HG03196 (cell line): ENCODE measurements around the gene SRGAP2.
"Not testable (repeated sequence)": the region's sequence is repeated elsewhere in the genome, so short reads cannot be mapped to it uniquely, and the experiment has no call there.

Experiments
- ATAC-seq: cut with Tn5 transposase; IDR thresholded peaks from one replicate; pipeline ENCODE4 v1.9.1; 2021; ENCODE audit not compliant: unreplicated experiment

SRGAP2 gene

DNA sequence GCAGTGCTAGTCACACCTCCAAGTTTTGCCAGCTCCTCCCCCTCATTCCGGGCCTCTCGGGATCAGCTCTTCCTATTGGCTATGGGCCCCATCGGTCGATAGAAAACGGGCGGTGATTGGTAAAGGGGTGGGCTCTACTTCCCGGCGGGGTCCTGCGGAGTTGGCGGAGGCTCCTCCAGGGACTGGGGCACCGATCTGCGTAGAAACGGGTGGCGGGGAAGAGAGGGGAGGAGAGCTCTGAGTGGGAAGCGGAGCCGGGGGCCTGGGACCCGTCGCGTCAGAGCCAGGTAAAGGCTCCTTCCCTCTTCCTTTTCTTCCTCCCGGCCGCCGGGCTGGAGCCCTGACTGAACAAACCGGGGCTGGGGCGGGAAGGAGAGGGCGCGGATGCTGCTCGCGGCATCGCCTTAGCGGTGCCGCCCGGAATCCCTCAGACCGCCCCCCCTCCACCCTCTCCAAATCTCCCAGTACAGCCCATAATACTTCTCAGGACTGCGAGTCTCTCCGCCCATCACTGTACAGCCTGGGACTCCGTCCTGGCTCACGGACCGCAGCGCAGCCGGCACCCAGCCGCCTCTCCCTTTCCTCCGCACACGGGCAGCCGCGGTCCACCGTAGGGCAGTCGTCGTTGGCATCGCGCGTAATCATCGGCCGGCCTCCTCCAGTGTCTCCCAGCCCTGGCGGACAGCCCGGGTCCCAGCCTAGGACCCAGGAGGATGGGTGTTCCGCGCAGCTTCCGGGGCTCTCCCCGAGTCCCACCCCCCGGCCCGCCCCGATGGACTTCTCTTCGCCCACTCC lies at the start of gene SRGAP2:
TSS of gene SRGAP2 (plus strand) at position 178 of the 795 bp plus-strand sequence. CDS start 2,430 bp downstream, outside the sequence.
- peak; percentile 9 for ATAC-seq

DNA sequence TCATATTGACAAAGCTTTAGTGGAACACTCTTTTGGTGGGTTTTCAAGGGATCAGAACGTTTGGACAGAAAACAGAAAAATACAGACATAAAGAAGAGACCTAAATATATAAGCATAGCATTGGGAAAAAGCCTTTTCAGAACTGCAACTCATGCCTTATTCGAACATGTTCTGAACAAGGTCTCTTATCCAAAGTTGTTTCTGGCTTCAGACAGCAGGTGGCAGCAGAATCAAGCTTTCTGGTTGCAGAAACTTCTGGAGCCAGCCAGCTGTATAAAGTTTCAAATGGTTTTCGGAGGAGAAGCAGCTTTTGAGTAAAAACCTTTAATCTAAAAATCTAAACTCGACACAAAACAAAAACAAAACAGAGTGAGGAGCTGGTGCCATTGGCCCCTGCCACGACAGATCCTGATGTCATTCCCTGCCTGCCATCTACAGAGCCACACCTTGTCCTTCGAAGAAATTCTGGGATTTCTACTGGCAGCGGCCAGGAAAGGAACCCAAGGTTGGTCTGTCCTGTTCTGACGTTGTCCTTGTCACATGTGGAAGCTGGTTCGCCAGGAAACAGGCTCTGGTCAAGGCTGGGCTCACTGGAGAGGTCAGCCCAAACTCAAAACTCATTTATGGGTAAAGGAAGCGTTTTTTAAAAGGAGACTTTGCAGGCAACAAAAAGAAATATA lies 35.9 kb upstream of the SRGAP2 start:
- not testable (repeated sequence) for ATAC-seq

DNA sequence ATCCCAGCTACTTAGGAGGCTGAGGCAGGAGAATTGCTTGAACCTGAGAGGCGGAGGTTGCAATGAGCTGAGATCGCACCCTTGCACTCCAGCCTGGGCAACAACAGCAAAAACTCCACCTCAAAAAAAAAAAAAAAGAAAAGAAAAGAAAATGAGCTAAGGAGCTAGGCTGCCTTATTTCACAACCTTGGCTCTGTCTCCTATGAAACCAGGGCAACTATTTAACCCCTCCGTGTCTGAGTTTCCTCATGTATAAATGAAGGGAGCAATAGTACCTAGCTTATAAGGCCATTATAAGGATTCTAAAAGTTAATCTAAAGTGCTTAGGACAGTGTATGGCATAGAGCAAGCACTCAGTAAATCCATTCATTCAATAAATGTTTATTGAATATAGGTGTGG lies 33.5 kb upstream of the SRGAP2 start:
- not testable (repeated sequence) for ATAC-seq

- ATAC-seq, result not testable (repeated sequence)
These were observed 30.1 kb upstream of the SRGAP2 start for GRCh38 chr1:206173110-206173719.

DNA sequence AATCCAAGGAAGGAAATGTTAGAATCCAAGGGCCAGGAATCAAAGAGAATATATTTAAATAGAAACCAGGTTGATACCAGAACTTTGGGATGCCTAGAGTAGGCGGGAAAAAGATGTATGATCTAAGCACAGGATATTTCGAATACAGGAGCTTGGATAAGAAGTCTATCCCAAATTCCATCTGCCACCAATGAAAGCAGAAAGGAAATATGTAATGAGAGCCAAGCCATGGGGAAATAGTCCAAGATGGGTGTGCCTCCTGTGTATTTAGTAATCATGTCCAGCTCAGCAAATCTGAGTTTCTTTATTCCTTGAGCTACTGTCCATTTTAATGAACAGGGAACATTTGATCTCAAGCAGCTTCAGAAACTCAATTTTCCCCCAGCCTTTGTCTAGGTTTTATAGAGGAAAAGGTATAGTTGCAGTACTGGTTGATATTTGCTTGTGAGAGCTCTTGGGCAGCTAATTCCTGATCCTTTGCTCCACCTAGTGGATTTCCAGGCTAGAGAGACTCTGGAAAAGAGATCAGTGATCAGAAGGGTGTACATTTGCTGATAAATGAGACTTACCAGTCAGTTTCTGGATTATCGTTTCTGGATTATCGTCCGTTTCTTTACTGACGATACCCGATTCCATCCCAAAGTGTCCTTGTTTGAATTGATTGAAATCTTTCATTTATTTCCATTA lies 29.0 kb upstream of the SRGAP2 start:
- not testable (repeated sequence) for ATAC-seq

GRCh38 chr1:206175459-206176113 lies 27.8 kb upstream of the SRGAP2 start:
- ATAC-seq, result not testable (repeated sequence)

DNA sequence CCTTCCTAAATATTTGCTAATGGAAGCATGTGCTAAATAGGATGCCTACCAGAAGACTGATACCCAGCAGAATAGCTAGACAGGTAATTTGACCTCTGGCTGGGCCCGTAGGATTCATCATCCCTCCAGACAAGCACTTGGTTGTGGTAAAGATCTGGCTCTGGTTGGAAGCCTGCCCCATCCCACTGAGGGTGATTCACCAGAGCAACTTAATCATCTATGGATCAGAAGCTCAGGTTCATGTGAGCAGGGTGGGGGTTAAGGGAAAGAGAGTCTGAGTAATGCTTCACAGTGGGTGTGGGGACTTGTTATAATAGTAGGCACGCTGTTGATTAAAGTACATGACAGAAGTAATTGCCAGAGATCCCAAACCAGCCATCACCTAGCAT lies 27.2 kb upstream of the SRGAP2 start:
- not testable (repeated sequence) for ATAC-seq

GRCh38 chr1:206178061-206178989 lies 25.0 kb upstream of the SRGAP2 start:
- ATAC-seq, result not testable (repeated sequence)

- ATAC-seq, result not testable (repeated sequence)
These were observed 23.7 kb upstream of the SRGAP2 start for GRCh38 chr1:206179666-206180065.

- not testable (repeated sequence) for ATAC-seq
These were observed 20.7 kb upstream of the SRGAP2 start for GRCh38 chr1:206182368-206183317.

DNA sequence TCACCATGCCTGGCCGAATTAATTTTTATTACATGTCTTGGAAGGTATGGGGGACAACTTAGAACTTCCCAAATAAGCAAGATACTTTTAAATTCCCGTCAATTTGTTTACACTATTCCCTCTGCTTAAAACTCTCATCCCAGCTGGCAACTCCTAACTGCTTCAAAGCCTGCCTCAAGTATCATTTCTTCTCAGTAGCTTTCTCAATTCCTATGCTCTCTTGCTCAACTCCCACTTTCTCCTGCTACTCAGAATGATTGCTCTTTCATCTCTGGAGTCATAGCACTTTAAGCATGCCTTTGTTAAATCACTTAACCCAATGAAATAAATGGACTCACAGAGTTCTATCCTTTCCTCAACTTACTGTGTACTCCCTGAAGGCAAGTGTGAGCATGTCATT lies 19.6 kb upstream of the SRGAP2 start:
- ATAC-seq, result not testable (repeated sequence)

DNA sequence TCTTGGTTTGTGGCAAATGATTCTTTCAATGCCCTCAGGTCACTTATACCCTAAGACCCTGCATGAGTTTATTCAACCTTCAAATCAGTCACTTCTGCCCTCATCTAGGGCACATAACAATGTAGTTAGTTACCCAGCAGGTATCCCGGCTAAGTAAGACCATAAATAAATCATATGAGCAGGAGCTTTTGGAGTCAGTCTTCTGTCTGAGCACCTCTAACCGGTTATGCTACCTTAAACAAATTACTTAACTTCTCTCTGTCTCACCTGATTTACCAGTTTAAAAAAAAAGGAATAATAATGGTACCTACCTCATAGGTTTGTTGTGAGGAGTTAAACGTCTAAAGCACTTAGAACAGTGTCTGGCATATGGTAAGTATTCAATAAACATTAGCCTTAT lies 17.6 kb upstream of the SRGAP2 start:
- not testable (repeated sequence) for ATAC-seq

DNA sequence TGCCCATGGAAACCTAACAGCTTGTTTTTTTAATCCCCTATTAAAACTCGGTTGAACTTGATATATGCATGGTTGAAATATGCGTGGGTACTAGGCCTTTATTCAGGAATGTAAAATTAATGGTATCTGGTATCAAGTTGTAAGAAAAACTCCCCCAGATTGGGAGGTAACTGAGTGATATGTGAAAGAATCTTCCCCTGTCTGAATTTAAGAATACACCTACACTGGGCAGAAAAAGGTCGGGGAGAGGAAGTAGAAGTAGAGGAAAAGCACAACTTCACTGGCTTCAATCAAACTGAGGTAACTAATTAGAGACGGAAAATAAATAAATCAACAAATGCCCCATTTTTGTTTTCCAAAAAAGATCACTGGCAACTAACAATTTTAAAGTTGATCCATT lies 16.5 kb upstream of the SRGAP2 start:
- ATAC-seq, result not testable (repeated sequence)

DNA sequence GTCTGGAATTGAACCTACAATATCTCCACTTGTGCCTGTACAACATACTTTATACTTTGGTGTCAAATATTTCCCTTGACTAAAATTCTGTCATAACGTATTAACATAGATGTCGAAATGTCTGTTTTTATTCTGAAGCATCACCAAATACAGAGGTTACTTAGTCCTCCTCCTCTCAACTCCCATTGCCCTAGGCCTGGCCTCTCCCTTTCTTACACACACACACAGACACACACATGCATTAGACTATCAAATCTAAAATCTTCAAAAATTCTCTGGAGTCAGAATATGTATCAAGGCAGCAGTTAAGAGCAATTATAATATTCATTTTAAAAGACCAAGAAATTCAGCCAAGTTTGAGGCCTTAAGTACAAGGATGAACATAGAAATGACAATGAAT lies 8.2 kb upstream of the SRGAP2 start:
- ATAC-seq, result not testable (repeated sequence)

DNA sequence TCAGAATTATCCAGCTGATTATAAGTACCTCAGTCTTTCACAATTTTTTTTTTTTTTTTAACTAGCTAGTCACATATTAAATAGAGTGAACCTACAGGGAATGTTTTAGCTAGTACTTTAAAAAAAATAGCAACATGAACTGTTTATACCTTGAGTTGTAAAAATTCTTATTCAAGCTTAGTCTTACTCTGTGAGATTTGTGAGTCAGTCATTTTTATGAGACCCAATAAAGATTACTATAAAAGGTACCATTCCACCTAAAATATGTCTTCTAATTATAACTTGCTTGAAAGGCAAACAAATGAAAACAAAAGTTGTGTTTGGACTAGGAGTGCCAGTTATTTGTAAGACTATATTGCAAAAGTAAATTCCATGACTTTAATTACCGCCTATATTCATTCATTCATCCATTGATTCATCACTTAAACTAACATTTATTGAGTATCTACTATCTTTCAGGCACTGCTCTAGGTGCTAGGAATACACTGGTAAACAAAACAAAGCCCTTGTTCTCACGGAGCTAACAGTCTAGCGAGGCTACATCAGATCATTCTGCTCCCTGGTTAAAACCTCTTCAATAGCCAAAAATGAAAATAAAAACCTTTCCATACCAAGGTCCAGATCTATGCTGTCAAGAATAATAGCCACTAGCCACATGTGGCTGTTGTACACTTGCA lies 6.5 kb upstream of the SRGAP2 start:
- ATAC-seq, result not testable (repeated sequence)

GRCh38 chr1:206202789-206203363 lies 465 bp upstream of the SRGAP2 start, which contains the start of gene FAM72A:
TSS of gene FAM72A (minus strand) at chr1:206202839. CDS start at chr1:206202025, 814 bp downstream.
- ATAC-seq, result peak; percentile 87

GRCh38 chr1:206204159-206204511 lies 794 bp downstream of the SRGAP2 start:
- not testable (repeated sequence) for ATAC-seq
